Measurements from ENCODE around the gene REC114.

DNA sequence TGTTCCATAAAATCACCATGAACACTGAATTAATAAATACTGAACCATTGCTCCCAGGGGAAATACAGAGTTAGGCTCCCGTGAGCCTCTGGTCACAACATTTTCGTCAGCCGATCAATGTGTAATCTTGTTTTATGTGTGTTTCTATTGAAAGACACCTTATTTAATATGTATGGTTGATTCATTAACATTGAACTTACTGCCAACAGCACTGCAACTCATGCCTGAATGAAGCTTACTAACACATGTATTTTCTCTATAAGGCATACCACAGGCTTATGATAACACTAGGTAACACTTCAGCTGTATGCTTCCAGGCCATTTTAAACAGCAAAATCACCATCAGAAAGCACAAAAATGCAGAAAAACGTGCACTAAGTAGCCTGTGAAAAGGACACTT lies 9.1 kb upstream of the REC114 start:
- TF ChIP-seq, protein P1, sequence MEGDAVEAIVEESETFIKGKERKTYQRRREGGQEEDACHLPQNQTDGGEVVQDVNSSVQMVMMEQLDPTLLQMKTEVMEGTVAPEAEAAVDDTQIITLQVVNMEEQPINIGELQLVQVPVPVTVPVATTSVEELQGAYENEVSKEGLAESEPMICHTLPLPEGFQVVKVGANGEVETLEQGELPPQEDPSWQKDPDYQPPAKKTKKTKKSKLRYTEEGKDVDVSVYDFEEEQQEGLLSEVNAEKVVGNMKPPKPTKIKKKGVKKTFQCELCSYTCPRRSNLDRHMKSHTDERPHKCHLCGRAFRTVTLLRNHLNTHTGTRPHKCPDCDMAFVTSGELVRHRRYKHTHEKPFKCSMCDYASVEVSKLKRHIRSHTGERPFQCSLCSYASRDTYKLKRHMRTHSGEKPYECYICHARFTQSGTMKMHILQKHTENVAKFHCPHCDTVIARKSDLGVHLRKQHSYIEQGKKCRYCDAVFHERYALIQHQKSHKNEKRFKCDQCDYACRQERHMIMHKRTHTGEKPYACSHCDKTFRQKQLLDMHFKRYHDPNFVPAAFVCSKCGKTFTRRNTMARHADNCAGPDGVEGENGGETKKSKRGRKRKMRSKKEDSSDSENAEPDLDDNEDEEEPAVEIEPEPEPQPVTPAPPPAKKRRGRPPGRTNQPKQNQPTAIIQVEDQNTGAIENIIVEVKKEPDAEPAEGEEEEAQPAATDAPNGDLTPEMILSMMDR (IDR thresholded peaks at IDR 0.05): no peak
- TF ChIP-seq POLR2A (IDR thresholded peaks at IDR 0.05): no peak

All from adrenal gland (tissue), 5 donors.